Transverse colon (tissue), 4 donors: ENCODE results near the gene ETHE1.
A peak's percentile ranks its signal among the peaks of the same experiment; 100 is the strongest.

ENCODE experiments used
- EP300 ChIP-seq: sonication (generic); formaldehyde crosslinking; IDR thresholded peaks from one replicate; pipeline ENCODE4 v1.6.1; 2017; ENCODE audit warnings: antibody characterized with exemption, low read depth
- POLR2A ChIP-seq: fragments of 450-650 bp; IDR thresholded peaks from one replicate; pipeline ENCODE4 v1.6.1; 2016; ENCODE audit warnings: antibody characterized with exemption, mild to moderate bottlenecking, moderate library complexity
- POLR2AphosphoS5 ChIP-seq, 3 donors: sonication (generic); formaldehyde crosslinking; IDR thresholded peaks; one replicate each; pipeline ENCODE4 v1.6.1; 2016; ENCODE audit warnings: antibody characterized with exemption in 3 of 3
- TF ChIP-seq, protein P1 (sequence below), 5 experiments: fragments of 200-600 bp in 3 of 5; fragments of 450-650 bp in 2 of 5; sonication (generic) in 3 of 5; IDR thresholded peaks; 1 replicate in 2 of 5; 2 replicates in 3 of 5; pipeline ENCODE4 v1.5.1; 2016 to 2017; ENCODE audit warnings: antibody characterized with exemption in 5 of 5, inconsistent platforms in 3 of 5, mild to moderate bottlenecking in 2 of 5, moderate library complexity in 1 of 5

DNA sequence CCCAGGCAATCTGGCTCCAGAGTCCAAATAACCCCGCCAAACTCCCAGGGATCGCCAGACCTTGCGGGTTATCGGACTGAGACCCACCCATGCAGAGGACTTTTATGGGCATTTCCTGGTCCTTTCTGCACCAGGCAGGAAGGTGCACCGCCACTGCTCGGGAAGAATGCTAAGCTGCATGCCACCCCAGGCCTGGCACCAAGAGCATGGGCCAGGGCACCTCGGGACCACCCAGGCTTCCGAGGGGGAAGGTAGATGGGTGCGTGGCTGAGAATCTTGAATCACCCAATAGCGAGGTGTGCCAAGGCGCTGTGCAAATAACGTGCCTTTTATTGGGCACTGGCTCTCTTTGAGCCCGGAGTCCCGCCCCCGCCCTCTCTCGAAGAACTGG is 5.6 kb upstream of the ETHE1 start:
- TF ChIP-seq, protein P1, sequence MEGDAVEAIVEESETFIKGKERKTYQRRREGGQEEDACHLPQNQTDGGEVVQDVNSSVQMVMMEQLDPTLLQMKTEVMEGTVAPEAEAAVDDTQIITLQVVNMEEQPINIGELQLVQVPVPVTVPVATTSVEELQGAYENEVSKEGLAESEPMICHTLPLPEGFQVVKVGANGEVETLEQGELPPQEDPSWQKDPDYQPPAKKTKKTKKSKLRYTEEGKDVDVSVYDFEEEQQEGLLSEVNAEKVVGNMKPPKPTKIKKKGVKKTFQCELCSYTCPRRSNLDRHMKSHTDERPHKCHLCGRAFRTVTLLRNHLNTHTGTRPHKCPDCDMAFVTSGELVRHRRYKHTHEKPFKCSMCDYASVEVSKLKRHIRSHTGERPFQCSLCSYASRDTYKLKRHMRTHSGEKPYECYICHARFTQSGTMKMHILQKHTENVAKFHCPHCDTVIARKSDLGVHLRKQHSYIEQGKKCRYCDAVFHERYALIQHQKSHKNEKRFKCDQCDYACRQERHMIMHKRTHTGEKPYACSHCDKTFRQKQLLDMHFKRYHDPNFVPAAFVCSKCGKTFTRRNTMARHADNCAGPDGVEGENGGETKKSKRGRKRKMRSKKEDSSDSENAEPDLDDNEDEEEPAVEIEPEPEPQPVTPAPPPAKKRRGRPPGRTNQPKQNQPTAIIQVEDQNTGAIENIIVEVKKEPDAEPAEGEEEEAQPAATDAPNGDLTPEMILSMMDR (IDR thresholded peaks at IDR 0.05), result no peak
- TF ChIP-seq EP300 (no peak), POLR2A (no peak), POLR2AphosphoS5 (IDR thresholded peaks at IDR 0.05) (peak in 1 of 3 donors; percentile 5)
